Smooth muscle cell of the pulmonary artery (primary cell): ENCODE measurements around the gene INTS6L. TPM values are rescaled to one million over a fixed set of nuclear protein-coding genes. Genes with fewer than 3 reads are reported as not detected.

Source experiments
- total RNA-seq: library from RNA; depleted of rRNA; stranded (reverse); fragments of >200 nt; gene quantifications from 2 replicates; pipeline ENCODE4 v1.2.3, GENCODE V29; 2014

Gene INTS6L, protein sequence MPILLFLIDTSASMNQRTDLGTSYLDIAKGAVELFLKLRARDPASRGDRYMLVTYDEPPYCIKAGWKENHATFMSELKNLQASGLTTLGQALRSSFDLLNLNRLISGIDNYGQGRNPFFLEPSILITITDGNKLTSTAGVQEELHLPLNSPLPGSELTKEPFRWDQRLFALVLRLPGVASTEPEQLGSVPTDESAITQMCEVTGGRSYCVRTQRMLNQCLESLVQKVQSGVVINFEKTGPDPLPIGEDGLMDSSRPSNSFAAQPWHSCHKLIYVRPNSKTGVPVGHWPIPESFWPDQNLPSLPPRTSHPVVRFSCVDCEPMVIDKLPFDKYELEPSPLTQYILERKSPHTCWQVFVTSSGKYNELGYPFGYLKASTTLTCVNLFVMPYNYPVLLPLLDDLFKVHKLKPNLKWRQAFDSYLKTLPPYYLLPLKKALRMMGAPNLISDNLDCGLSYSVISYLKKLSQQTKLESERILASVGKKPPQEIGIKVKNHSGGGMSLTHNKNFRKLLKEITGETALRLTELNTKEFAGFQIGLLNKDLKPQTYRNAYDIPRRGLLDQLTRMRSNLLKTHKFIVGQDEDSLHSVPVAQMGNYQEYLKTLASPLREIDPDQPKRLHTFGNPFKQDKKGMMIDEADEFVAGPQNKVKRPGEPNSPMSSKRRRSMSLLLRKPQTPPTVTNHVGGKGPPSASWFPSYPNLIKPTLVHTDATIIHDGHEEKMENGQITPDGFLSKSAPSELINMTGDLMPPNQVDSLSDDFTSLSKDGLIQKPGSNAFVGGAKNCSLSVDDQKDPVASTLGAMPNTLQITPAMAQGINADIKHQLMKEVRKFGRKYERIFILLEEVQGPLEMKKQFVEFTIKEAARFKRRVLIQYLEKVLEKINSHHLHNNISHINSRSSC
- total RNA-seq: 3.6 TPM in 2 replicates

DNA sequence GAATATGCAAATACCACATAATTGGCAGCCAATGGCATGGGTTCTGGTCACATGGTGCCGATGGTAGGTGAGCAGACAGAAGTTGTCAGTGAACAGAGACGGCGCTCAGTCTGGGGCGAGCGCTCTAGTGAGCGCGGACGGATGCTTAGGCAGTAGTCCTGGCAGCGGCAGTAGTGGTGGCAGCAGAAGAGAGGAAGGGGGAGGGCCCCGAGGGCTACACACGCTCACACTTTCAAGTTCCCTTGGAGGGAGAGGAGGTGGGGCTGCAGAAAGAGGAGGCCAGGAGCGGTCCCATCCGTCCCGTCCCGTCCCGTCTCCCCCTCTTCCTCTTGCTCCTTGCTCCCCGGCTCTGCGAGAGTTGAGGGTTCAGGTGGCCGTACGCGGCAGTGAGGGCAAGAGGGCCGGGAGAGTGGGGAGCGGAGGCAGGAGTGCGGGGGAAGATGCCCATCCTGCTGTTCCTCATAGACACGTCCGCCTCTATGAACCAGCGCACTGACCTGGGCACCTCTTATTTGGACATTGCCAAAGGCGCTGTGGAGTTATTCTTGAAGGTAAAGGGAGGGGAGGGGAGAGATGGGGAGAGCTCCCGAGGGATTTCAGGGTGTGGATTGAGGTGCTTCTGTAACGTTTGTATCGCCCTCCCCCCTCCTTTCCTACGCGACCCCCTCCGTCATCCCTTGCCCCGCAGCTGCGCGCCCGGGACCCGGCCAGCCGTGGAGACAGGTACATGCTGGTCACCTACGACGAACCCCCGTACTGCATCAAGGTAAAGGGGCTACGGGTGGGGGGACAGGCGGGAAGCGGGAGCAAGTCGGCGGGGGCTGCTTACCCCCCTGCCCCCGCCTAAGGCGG lies at the start of gene INTS6L:
INTS6L (plus strand) TSS at position 108 of the 852 bp plus-strand sequence; CDS start at position 441, 333 bp downstream.

Other genes with a start within 250 kb of the INTS6L start
- gene ETDC, start 211.2 kb upstream of the INTS6L start, total RNA-seq: not detected in 2 replicates
- gene ZNF75D, start 176.6 kb upstream of the INTS6L start, total RNA-seq: 6.2 and 7.2 TPM in 2 replicates
- 8.3 and 9.7 TPM in 2 replicates for gene ZNF449, start 175.9 kb upstream of the INTS6L start, total RNA-seq
- gene SMIM10L2A, start 98.7 kb upstream of the INTS6L start, total RNA-seq: 0.79 and 0.91 TPM in 2 replicates
- gene CT45A1, start 193.0 kb downstream of the INTS6L start, total RNA-seq: not detected in 2 replicates
- not detected in 2 replicates for gene CT45A3, start 247.5 kb downstream of the INTS6L start, total RNA-seq